Stimulated activated CD4-positive, alpha-beta T cell treated with anti-CD3 and anti-CD28 coated beads, Interleukin-12 subunit alpha, Interleukin-12 subunit beta, amount 100 ng/mL, for 24 hours (primary cell): Measurements from ENCODE around the gene CCDC187.

Experiments used
- DNase-seq, 2 experiments: peaks; one replicate each; pipeline ENCODE4 v3.0.0-alpha.2; 2020; ENCODE audit warnings: low read depth in 2 of 2

Gene CCDC187

GRCh38 chr9:136339958-136340310 lies 36.0 kb upstream of the CCDC187 start:
- no peak for DNase-seq

GRCh38 chr9:136339173-136339957 lies 35.5 kb upstream of the CCDC187 start:
- DNase-seq = no peak

- DNase-seq = no peak
Observed at GRCh38 chr9:136338511-136338910, 34.6 kb upstream of the CCDC187 start.

GRCh38 chr9:136337416-136338395 lies 33.8 kb upstream of the CCDC187 start:
- DNase-seq = no peak

- DNase-seq = no peak
Observed at GRCh38 chr9:136336881-136337280, 33.0 kb upstream of the CCDC187 start.

GRCh38 chr9:136336156-136336870 lies 32.4 kb upstream of the CCDC187 start:
- no peak for DNase-seq

GRCh38 chr9:136335296-136336155 lies 31.6 kb upstream of the CCDC187 start:
- DNase-seq = no peak

GRCh38 chr9:136334541-136334940 lies 30.6 kb upstream of the CCDC187 start:
- no peak for DNase-seq

GRCh38 chr9:136333486-136333885 lies 29.6 kb upstream of the CCDC187 start:
- DNase-seq = no peak

GRCh38 chr9:136333045-136333444 lies 29.2 kb upstream of the CCDC187 start:
- DNase-seq = no peak

- DNase-seq = no peak
Observed at GRCh38 chr9:136332482-136332983, 28.6 kb upstream of the CCDC187 start.

GRCh38 chr9:136331556-136332481 lies 27.9 kb upstream of the CCDC187 start:
- DNase-seq = no peak

GRCh38 chr9:136331030-136331429 lies 27.1 kb upstream of the CCDC187 start:
- no peak for DNase-seq

- no peak for DNase-seq
Observed at GRCh38 chr9:136330406-136330990, 26.6 kb upstream of the CCDC187 start.

GRCh38 chr9:136329636-136330405 lies 25.9 kb upstream of the CCDC187 start:
- no peak for DNase-seq

GRCh38 chr9:136329211-136329627 lies 25.3 kb upstream of the CCDC187 start:
- DNase-seq = no peak

- no peak for DNase-seq
Observed at GRCh38 chr9:136328622-136329041, 24.7 kb upstream of the CCDC187 start.

GRCh38 chr9:136328011-136328621 lies 24.2 kb upstream of the CCDC187 start:
- DNase-seq = no peak
